HPDE6-E6E7 (cell line): ENCODE results near the gene RALY.

Experiments used
- DNase-seq: peaks from one replicate; pipeline ENCODE4 v3.0.0; 2011; ENCODE audit warnings: missing footprints; ENCODE audit errors: extremely low spot score

Gene RALY

GRCh38 chr20:34047010-34047687 is 53.4 kb downstream of the RALY start:
- DNase-seq: no peak

- no peak for DNase-seq
These were observed 54.2 kb downstream of the RALY start for GRCh38 chr20:34047917-34048316.

GRCh38 chr20:34049389-34049788 is 55.7 kb downstream of the RALY start:
- no peak for DNase-seq

- DNase-seq: no peak
These were observed 56.4 kb downstream of the RALY start for GRCh38 chr20:34049897-34050695.

- DNase-seq: no peak
These were observed 58.7 kb downstream of the RALY start for GRCh38 chr20:34052414-34052813.

- DNase-seq: no peak
These were observed 61.6 kb downstream of the RALY start for GRCh38 chr20:34055290-34055689.

- DNase-seq: no peak
These were observed 65.1 kb downstream of the RALY start for GRCh38 chr20:34058831-34059230.

- no peak for DNase-seq
These were observed 67.3 kb downstream of the RALY start for GRCh38 chr20:34060970-34061369.

- DNase-seq: no peak
These were observed 68.0 kb downstream of the RALY start for GRCh38 chr20:34061695-34062094.

- DNase-seq: no peak
These were observed 69.1 kb downstream of the RALY start for GRCh38 chr20:34062570-34063482.

- no peak for DNase-seq
These were observed 70.6 kb downstream of the RALY start for GRCh38 chr20:34064286-34064685.

GRCh38 chr20:34065260-34065659 is 71.5 kb downstream of the RALY start:
- no peak for DNase-seq

- DNase-seq: no peak
These were observed 72.9 kb downstream of the RALY start for GRCh38 chr20:34066476-34067090.

- DNase-seq: no peak
These were observed 74.3 kb downstream of the RALY start for GRCh38 chr20:34068001-34068400.

GRCh38 chr20:34069341-34070078 is 75.8 kb downstream of the RALY start:
- peak; percentile 91 for DNase-seq

GRCh38 chr20:34070079-34070439 is 76.3 kb downstream of the RALY start:
- no peak for DNase-seq

- no peak for DNase-seq
These were observed 77.1 kb downstream of the RALY start for GRCh38 chr20:34070859-34071258.

GRCh38 chr20:34072076-34072475 is 78.4 kb downstream of the RALY start:
- no peak for DNase-seq

GRCh38 chr20:34072778-34073177 is 79.1 kb downstream of the RALY start:
- DNase-seq: no peak

GRCh38 chr20:34074101-34074760 is 80.5 kb downstream of the RALY start:
- no peak for DNase-seq

- no peak for DNase-seq
These were observed 81.9 kb downstream of the RALY start for GRCh38 chr20:34075647-34076046.
